Measurements from ENCODE around the gene CHPF2.

CHPF2 gene

DNA sequence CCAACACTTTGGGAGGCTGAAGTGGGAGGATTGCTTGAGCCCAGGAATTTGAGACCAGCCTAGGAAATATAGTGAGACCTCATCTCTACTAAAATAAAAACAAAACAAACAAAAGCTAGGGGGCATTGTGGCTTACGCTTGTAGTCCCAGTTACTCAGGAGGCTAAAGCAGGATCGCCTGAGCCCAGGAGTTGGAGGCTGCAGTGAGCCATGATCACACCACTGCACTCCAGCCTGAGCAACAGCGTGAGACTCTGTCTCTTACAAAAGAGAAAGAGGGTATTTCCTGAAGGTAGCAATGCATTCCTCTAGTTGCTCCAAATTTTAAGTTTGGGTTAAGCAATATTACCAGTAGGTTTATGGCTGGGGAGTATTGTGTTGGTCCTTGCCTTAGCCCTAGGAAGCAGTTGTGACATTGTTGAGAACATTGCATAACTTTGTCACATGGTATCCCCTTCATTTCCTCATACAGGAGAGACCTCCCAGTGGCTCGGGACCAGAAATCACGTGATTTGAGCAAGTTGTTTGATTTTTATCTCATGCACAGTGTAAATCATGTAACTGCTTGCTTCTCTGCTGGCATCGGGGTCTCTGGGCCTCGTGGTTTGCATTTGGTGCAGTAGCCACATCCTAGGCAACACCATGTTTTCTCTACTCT lies 39.5 kb downstream of the CHPF2 start:
- no peak overlapping the region for H2AFZ ChIP-seq (ENCODE audit: insufficient read depth, low read length, poor library complexity)
- DNase-seq = peak; percentile 14 to 68
- H3K27me3 ChIP-seq (ENCODE audit: insufficient read depth, low read length) = peaks cover 4% of the 10 kb centered on the region
- H3K18ac ChIP-seq (ENCODE audit: low read length) = no peak overlapping the region
- no peaks in the 10 kb centered on the region for H3K79me2 ChIP-seq (ENCODE audit: control insufficient read depth, insufficient read depth, low read length, poor library complexity)
- H3K14ac ChIP-seq (ENCODE audit: low read length) = no peak overlapping the region
- H3K79me1 ChIP-seq (ENCODE audit: low read length) = no peaks in the 10 kb centered on the region
- no peak overlapping the region for H2AK5ac ChIP-seq (ENCODE audit: low read length)
- no peak overlapping the region for H4K12ac ChIP-seq (ENCODE audit: low read depth, low read length)
- no peak overlapping the region for H2BK120ac ChIP-seq (ENCODE audit: insufficient read depth, low read length, poor library complexity)
- WGBS (ENCODE audit: extremely low coverage, insufficient coverage, insufficient read length) = no CpG with 5 or more reads among the region's 7 CpGs
- H3K4me3 ChIP-seq (ENCODE audit: low read depth, low read length) = no peak overlapping the region
- H3K27ac ChIP-seq (ENCODE audit: low read depth, low read length) = no peak overlapping the region
- H3K23ac ChIP-seq (ENCODE audit: low read length) = no peak overlapping the region
- peaks cover 0 to 2% of the 10 kb centered on the region in 2 experiments for H3K4me1 ChIP-seq (ENCODE audit: control insufficient read depth in 1 of 2, insufficient read depth in 2 of 2, low read length in 2 of 2)
- H3K9ac ChIP-seq (ENCODE audit: low read length) = no peak overlapping the region
- H3K36me3 ChIP-seq (ENCODE audit: control insufficient read depth in 1 of 2, insufficient read depth in 2 of 2, low read length in 2 of 2) = no peaks in the 10 kb centered on the region
- H3K4ac ChIP-seq (ENCODE audit: low read depth, low read length) = no peak overlapping the region
- no peak overlapping the region for H4K91ac ChIP-seq (ENCODE audit: low read depth, low read length)
- no peak overlapping the region for H2BK12ac ChIP-seq (ENCODE audit: low read length)
- peaks cover 2% of the 10 kb centered on the region for H3K9me3 ChIP-seq (ENCODE audit: insufficient read depth, low read depth, low read length)
- H4K8ac ChIP-seq (ENCODE audit: low read depth, low read length) = no peak overlapping the region
- H2BK5ac ChIP-seq (ENCODE audit: low read depth, low read length, poor library complexity) = no peak overlapping the region
- H3K4me2 ChIP-seq (ENCODE audit: low read length) = no peak overlapping the region

DNA sequence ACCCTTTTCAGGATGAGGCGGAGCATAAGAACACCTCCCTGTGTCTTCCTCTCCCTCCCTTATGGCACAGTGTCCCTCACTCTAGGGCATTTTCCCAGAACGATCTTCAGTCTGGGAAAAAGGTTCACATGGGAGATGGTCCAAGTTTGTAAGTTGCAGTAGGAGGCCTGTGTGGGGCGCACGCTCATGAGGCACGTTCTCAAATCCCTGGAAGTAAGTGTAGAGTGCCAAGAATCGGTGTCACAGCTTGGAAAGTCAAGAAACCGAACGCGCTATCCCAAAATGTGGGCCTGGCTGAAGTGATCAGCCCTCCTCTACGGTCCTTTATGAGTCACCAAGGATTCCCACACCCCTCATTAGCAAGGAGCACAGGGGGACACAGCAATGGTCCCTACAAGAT lies 40.1 kb downstream of the CHPF2 start:
- Histone ChIP-seq H3K23ac (ENCODE audit: low read length) (no peak overlapping the region), H3K36me3 (ENCODE audit: control insufficient read depth in 1 of 2, insufficient read depth in 2 of 2, low read length in 2 of 2) (no peaks in the 10 kb centered on the region), H3K27ac (ENCODE audit: low read depth, low read length) (no peak overlapping the region), H4K12ac (ENCODE audit: low read depth, low read length) (no peak overlapping the region), H3K4me2 (ENCODE audit: low read length) (no peak overlapping the region), H3K79me2 (ENCODE audit: control insufficient read depth, insufficient read depth, low read length, poor library complexity) (no peaks in the 10 kb centered on the region), H3K9ac (ENCODE audit: low read length) (no peak overlapping the region), H3K14ac (ENCODE audit: low read length) (no peak overlapping the region), H2BK5ac (ENCODE audit: low read depth, low read length, poor library complexity) (no peak overlapping the region), H2BK12ac (ENCODE audit: low read length) (no peak overlapping the region), H4K91ac (ENCODE audit: low read depth, low read length) (no peak overlapping the region), H2AFZ (ENCODE audit: insufficient read depth, low read length, poor library complexity) (no peak overlapping the region), H4K8ac (ENCODE audit: low read depth, low read length) (no peak overlapping the region), H2BK120ac (ENCODE audit: insufficient read depth, low read length, poor library complexity) (no peak overlapping the region), H2AK5ac (ENCODE audit: low read length) (no peak overlapping the region), H3K4me1 (ENCODE audit: control insufficient read depth in 1 of 2, insufficient read depth in 2 of 2, low read length in 2 of 2) (peaks cover 0 to 4% of the 10 kb centered on the region in 2 experiments), H3K27me3 (ENCODE audit: insufficient read depth, low read length) (peaks cover 4% of the 10 kb centered on the region), H3K4ac (ENCODE audit: low read depth, low read length) (no peak overlapping the region), H3K4me3 (ENCODE audit: low read depth, low read length) (no peak overlapping the region), H3K9me3 (ENCODE audit: insufficient read depth, low read depth, low read length) (peaks cover 2% of the 10 kb centered on the region), H3K79me1 (ENCODE audit: low read length) (no peaks in the 10 kb centered on the region), H3K18ac (ENCODE audit: low read length) (no peak overlapping the region)
- no peak for DNase-seq
- WGBS (ENCODE audit: extremely low coverage, insufficient coverage, insufficient read length) = no CpG with 5 or more reads among the region's 10 CpGs

DNA sequence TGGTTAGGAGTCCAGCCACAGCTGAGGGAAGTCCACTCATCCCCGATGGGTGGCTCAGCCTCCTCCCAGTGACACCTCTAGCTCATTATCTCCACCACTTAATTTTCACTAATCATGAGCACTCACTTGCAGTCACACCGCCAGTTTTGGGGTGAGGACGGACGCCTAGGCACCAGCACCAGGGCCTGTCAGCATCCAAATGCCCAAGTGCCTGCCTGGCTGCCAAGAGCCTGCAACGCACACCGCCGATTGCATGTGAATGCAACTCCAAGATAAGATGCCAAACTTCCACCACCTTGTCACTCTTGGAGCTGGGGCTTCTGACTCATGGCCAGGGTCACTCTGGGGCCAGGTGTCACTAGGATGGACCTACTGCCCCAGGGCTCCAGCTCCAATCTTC lies 40.6 kb downstream of the CHPF2 start:
- H3K23ac ChIP-seq (ENCODE audit: low read length) = no peak overlapping the region
- peaks cover 0 to 4% of the 10 kb centered on the region in 2 experiments for H3K4me1 ChIP-seq (ENCODE audit: control insufficient read depth in 1 of 2, insufficient read depth in 2 of 2, low read length in 2 of 2)
- H3K4me3 ChIP-seq (ENCODE audit: low read depth, low read length) = no peak overlapping the region
- H2BK12ac ChIP-seq (ENCODE audit: low read length) = no peak overlapping the region
- no peak overlapping the region for H3K18ac ChIP-seq (ENCODE audit: low read length)
- H3K4ac ChIP-seq (ENCODE audit: low read depth, low read length) = no peak overlapping the region
- no peak overlapping the region for H3K27ac ChIP-seq (ENCODE audit: low read depth, low read length)
- DNase-seq = peak in 1 of 2 donors; percentile 6
- no peaks in the 10 kb centered on the region for H3K79me1 ChIP-seq (ENCODE audit: low read length)
- H2BK5ac ChIP-seq (ENCODE audit: low read depth, low read length, poor library complexity) = no peak overlapping the region
- peaks cover 4% of the 10 kb centered on the region for H3K27me3 ChIP-seq (ENCODE audit: insufficient read depth, low read length)
- H3K9me3 ChIP-seq (ENCODE audit: insufficient read depth, low read depth, low read length) = peaks cover 2% of the 10 kb centered on the region
- H3K4me2 ChIP-seq (ENCODE audit: low read length) = no peak overlapping the region
- no peak overlapping the region for H2AFZ ChIP-seq (ENCODE audit: insufficient read depth, low read length, poor library complexity)
- no peak overlapping the region for H2AK5ac ChIP-seq (ENCODE audit: low read length)
- no peak overlapping the region for H4K91ac ChIP-seq (ENCODE audit: low read depth, low read length)
- no peaks in the 10 kb centered on the region for H3K79me2 ChIP-seq (ENCODE audit: control insufficient read depth, insufficient read depth, low read length, poor library complexity)
- no peaks in the 10 kb centered on the region for H3K36me3 ChIP-seq (ENCODE audit: control insufficient read depth in 1 of 2, insufficient read depth in 2 of 2, low read length in 2 of 2)
- WGBS (ENCODE audit: extremely low coverage, insufficient coverage, insufficient read length) = no CpG with 5 or more reads among the region's 7 CpGs
- no peak overlapping the region for H4K8ac ChIP-seq (ENCODE audit: low read depth, low read length)
- no peak overlapping the region for H3K9ac ChIP-seq (ENCODE audit: low read length)
- H3K14ac ChIP-seq (ENCODE audit: low read length) = no peak overlapping the region
- H4K12ac ChIP-seq (ENCODE audit: low read depth, low read length) = no peak overlapping the region
- no peak overlapping the region for H2BK120ac ChIP-seq (ENCODE audit: insufficient read depth, low read length, poor library complexity)

DNA sequence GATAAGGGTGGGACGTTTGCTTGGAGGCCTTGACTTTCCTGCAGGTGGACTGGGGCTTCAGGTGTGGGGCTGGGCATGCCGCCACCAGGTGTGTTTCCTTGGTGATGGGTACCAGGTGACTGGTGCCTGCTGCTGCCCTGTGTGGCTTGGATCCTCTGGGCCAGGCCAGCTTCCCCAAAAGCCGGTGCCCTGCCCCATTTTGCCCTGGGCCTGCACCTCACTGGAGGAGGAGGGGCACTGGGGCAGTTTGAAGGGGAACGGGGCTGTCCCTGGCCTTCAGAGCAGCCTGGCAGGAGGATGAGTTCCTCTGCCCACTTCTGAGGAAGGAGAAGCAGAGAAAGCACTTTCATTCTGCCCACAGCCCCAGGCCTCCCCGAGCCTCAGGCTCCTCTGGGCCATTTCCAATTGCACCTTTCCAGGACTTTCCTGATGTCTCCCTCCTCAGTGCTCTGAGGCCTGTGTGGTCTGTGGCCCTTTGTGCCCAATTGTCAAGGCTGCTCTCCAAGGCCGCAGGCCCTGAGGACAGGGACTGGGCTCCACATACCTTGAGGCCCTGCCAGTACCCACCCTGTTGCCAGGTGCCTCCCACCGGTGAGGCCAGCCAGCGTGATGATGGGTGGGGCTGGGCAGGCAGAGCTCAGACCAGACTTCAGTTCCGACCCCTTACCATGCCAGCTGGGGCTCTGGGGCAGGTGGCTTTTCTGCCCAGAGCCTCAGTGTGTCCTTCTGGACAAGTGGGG lies 41.5 kb downstream of the CHPF2 start:
- Histone ChIP-seq H3K36me3 (ENCODE audit: control insufficient read depth in 1 of 2, insufficient read depth in 2 of 2, low read length in 2 of 2) (no peaks in the 10 kb centered on the region), H3K4me1 (ENCODE audit: control insufficient read depth in 1 of 2, insufficient read depth in 2 of 2, low read length in 2 of 2) (peaks cover 0 to 4% of the 10 kb centered on the region in 2 experiments), H4K12ac (ENCODE audit: low read depth, low read length) (no peak overlapping the region), H3K79me2 (ENCODE audit: control insufficient read depth, insufficient read depth, low read length, poor library complexity) (no peaks in the 10 kb centered on the region), H2AFZ (ENCODE audit: insufficient read depth, low read length, poor library complexity) (no peak overlapping the region), H3K27me3 (ENCODE audit: insufficient read depth, low read length) (peaks cover 4% of the 10 kb centered on the region), H2BK5ac (ENCODE audit: low read depth, low read length, poor library complexity) (no peak overlapping the region), H4K8ac (ENCODE audit: low read depth, low read length) (no peak overlapping the region), H2BK120ac (ENCODE audit: insufficient read depth, low read length, poor library complexity) (no peak overlapping the region), H3K79me1 (ENCODE audit: low read length) (no peaks in the 10 kb centered on the region), H3K23ac (ENCODE audit: low read length) (no peak overlapping the region), H3K4me2 (ENCODE audit: low read length) (no peak overlapping the region), H2BK12ac (ENCODE audit: low read length) (no peak overlapping the region), H3K9ac (ENCODE audit: low read length) (no peak overlapping the region), H3K14ac (ENCODE audit: low read length) (no peak overlapping the region), H3K9me3 (ENCODE audit: insufficient read depth, low read depth, low read length) (peaks cover 2% of the 10 kb centered on the region), H3K4ac (ENCODE audit: low read depth, low read length) (no peak overlapping the region), H3K27ac (ENCODE audit: low read depth, low read length) (no peak overlapping the region), H2AK5ac (ENCODE audit: low read length) (no peak overlapping the region), H3K18ac (ENCODE audit: low read length) (no peak overlapping the region), H3K4me3 (ENCODE audit: low read depth, low read length) (no peak overlapping the region), H4K91ac (ENCODE audit: low read depth, low read length) (no peak overlapping the region)
- no CpG with 5 or more reads among the region's 9 CpGs for WGBS (ENCODE audit: extremely low coverage, insufficient coverage, insufficient read length)
- DNase-seq = no peak

All from trophoblast cell (in vitro differentiated cells and primary cell).